Upper lobe of left lung (tissue), 4 donors: Measurements from ENCODE around the gene RAB13.

Source experiments
- POLR2AphosphoS5 ChIP-seq, 2 donors: sonication (generic); formaldehyde crosslinking; IDR thresholded peaks; one replicate each; pipeline ENCODE4 v1.5.1; 2017; ENCODE audit warnings: antibody characterized with exemption in 2 of 2
- TF ChIP-seq, protein P1 (sequence below), 6 experiments: fragments of 450-650 bp in 4 of 6; fragments of 200-600 bp in 2 of 6; sonication (generic) in 2 of 6; IDR thresholded peaks; one replicate each; pipeline ENCODE4 v1.5.1; 2016 to 2019; ENCODE audit warnings: antibody characterized with exemption in 6 of 6

DNA sequence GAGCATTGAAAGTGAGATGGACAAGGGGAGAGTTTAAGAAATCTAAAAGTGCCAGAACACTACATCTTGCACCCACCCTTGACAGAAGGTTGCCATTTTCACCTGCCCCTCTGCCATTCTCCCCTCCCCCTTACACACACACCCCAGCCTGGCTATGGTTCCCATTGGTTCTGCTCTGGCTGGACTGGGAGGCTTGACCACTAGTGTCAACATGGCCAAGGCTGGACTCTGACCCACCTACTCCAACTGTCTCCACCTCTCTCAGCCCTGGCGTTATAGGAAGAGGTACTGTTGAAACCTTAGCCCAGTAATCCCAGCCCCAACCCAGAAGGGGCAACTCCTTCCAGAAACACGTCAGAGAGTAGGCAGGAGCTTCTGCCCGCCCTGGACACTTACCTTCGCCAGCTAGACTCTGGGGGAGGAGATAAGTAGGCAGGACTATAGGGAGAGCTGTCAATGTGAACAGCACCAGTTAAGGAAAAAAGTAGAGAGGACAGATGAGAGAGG, 32.2 kb downstream of the RAB13 start:
- TF ChIP-seq POLR2AphosphoS5 (IDR thresholded peaks at IDR 0.05) = no peak
- TF ChIP-seq, protein P1, sequence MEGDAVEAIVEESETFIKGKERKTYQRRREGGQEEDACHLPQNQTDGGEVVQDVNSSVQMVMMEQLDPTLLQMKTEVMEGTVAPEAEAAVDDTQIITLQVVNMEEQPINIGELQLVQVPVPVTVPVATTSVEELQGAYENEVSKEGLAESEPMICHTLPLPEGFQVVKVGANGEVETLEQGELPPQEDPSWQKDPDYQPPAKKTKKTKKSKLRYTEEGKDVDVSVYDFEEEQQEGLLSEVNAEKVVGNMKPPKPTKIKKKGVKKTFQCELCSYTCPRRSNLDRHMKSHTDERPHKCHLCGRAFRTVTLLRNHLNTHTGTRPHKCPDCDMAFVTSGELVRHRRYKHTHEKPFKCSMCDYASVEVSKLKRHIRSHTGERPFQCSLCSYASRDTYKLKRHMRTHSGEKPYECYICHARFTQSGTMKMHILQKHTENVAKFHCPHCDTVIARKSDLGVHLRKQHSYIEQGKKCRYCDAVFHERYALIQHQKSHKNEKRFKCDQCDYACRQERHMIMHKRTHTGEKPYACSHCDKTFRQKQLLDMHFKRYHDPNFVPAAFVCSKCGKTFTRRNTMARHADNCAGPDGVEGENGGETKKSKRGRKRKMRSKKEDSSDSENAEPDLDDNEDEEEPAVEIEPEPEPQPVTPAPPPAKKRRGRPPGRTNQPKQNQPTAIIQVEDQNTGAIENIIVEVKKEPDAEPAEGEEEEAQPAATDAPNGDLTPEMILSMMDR (IDR thresholded peaks at IDR 0.05) = no peak
